A549 (cell line): ENCODE results near the gene PTPRG. TPM values are rescaled to one million over a fixed set of nuclear protein-coding genes. Genes with fewer than 3 reads are reported as not detected.

Source experiments
- ATAC-seq, 2 experiments: fragments of 200-7000 bp in 1 of 2; fragments of >200 bp in 1 of 2; cut with Nextera tagmentation in 1 of 2; cut with Tn5 transposase in 1 of 2; 3 replicates each; pipeline versions ENCODE4 v1.8.0 to v1.9.1; 2018 to 2020; ENCODE audit warnings: mild to moderate bottlenecking in 1 of 2, moderate library complexity in 1 of 2
- CTCF ChIA-PET: fragments of 300-600 bp; sonication (Branson Sonifier 250); formaldehyde crosslinking; extraction: SDS; loops from one replicate; lab custom pipeline; 2021; ENCODE audit warnings: antibody characterized with exemption, inconsistent platforms; lab: Yijun Ruan, JAX
- POLR2A ChIA-PET: fragments of 350-600 bp; formaldehyde crosslinking; extraction: SDS; loops from one replicate; lab custom pipeline; 2021; ENCODE audit warnings: antibody characterized with exemption, inconsistent platforms; lab: Yijun Ruan, JAX
- DNase-seq, 2 experiments: peaks; one replicate each; pipeline versions ENCODE4 v3.0.0 to v3.0.0-alpha.2; 2011 to 2016; ENCODE audit warnings: low read depth in 1 of 2, low spot score in 1 of 2
- FAIRE-seq: peaks from 2 replicates; lab custom pipeline; 2011; peaks lifted over from hg19 to GRCh38; lab: Jason Lieb, UNC
- H3K27ac ChIP-seq, 2 experiments: fragments of >200 bp; sonication (Bioruptor Twin); formaldehyde crosslinking; 3 replicates each; pipeline ENCODE4 v1.5.1; 2016 to 2017
- H3K4me1 ChIP-seq: fragments of >200 bp; sonication (Bioruptor Twin); formaldehyde crosslinking; 3 replicates; pipeline ENCODE4 v1.6.1; 2016
- H3K4me2 ChIP-seq: fragments of >200 bp; sonication (Bioruptor Twin); formaldehyde crosslinking; 3 replicates; pipeline ENCODE4 v1.6.1; 2016
- H3K4me3 ChIP-seq: fragments of >200 bp; sonication (Bioruptor Twin); formaldehyde crosslinking; 3 replicates; pipeline ENCODE4 v1.5.1; 2016
- H3K9me3 ChIP-seq: fragments of >200 bp; sonication (Bioruptor Twin); formaldehyde crosslinking; 3 replicates; pipeline ENCODE4 v1.6.1; 2016
- BHLHE40 ChIP-seq: IDR thresholded peaks from 2 replicates; pipeline ENCODE4 v1.6.1; 2012; ENCODE audit warnings: low read depth, low read length, inconsistent platforms
- CBX2 ChIP-seq: fragments of 200-600 bp; sonication (generic); IDR thresholded peaks from 2 replicates; pipeline ENCODE4 v1.6.1; 2016; ENCODE audit warnings: low read depth, mild to moderate bottlenecking, borderline replicate concordance
- ESRRA ChIP-seq: fragments of 150-350 bp; IDR thresholded peaks from 2 replicates; pipeline ENCODE4 v1.6.1; 2014; ENCODE audit warnings: mild to moderate bottlenecking, low read length, borderline replicate concordance
- HDAC2 ChIP-seq: fragments of 200-600 bp; sonication (generic); IDR thresholded peaks from 2 replicates; pipeline ENCODE4 v1.6.1; 2016
- HOXA7 ChIP-seq: fragments of 250-450 bp; sonication (Bioruptor Pico); IDR thresholded peaks from 2 replicates; pipeline ENCODE4 v1.5.0; 2020; ENCODE audit warnings: mild to moderate bottlenecking, moderate library complexity
- HOXB13 ChIP-seq: fragments of 250-450 bp; sonication (Bioruptor Pico); IDR thresholded peaks from 2 replicates; pipeline ENCODE4 v1.5.0; 2020; ENCODE audit warnings: low read depth, mild to moderate bottlenecking, moderate library complexity
- JUN ChIP-seq, 2 experiments: fragments of >200 bp; sonication (Bioruptor Twin); formaldehyde crosslinking; IDR thresholded peaks; 2 replicates in 1 of 2; 3 replicates in 1 of 2; pipeline ENCODE4 v1.6.1; 2016 to 2017
- RCOR1 ChIP-seq: fragments of 150-350 bp; IDR thresholded peaks from 2 replicates; pipeline ENCODE4 v1.6.1; 2014; ENCODE audit warnings: antibody characterized with exemption, low read length, low read depth
- ZFP36 ChIP-seq: fragments of 450-650 bp; IDR thresholded peaks from 2 replicates; pipeline ENCODE4 v1.6.1; 2014; ENCODE audit warnings: borderline replicate concordance; ENCODE audit not compliant: partially characterized antibody
- WGBS: methylation state at CpG from one replicate; pipeline ENCODE4 v1.1.6; 2017; ENCODE audit errors: missing lambda C conversion rate; 5-methylcytosine and 5-hydroxymethylcytosine counted together
- polyA plus RNA-seq, 4 experiments: library from polyadenylated mRNA; depleted of rRNA in 3 of 4; stranded (reverse); fragments of >200 nt; fragmentation: RNase III in 1 of 4; extraction: RNeasy Plus Mini Kit Qiagen cat#74134 plus additional on column Dnase treatment in 1 of 4; gene quantifications; 2 replicates in 3 of 4; 3 replicates in 1 of 4; pipeline ENCODE4 v1.2.3, GENCODE V29; 2011 to 2017
- TF ChIP-seq, protein P1 (sequence below): fragments of 250-450 bp; sonication (Bioruptor Pico); IDR thresholded peaks from 2 replicates; pipeline ENCODE4 v1.5.0; 2021; ENCODE audit warnings: mild to moderate bottlenecking, moderate library complexity, borderline replicate concordance
- TF ChIP-seq, protein P2 (sequence below): fragments of 200-600 bp; sonication (generic); IDR thresholded peaks from 2 replicates; pipeline ENCODE4 v1.6.1; 2016; ENCODE audit warnings: antibody characterized with exemption, mild to moderate bottlenecking, moderate library complexity
- TF ChIP-seq, protein P3 (sequence below): fragments of >200 bp; sonication (Bioruptor Twin); formaldehyde crosslinking; IDR thresholded peaks from 3 replicates; pipeline ENCODE4 v1.6.1; 2016
- TF ChIP-seq, protein P4 (sequence below): IDR thresholded peaks from 2 replicates; pipeline ENCODE4 v1.6.1; 2012

Gene PTPRG
- polyA plus RNA-seq, 2 of the 4 experiments (the other 2 are of a cell fraction), result 4.5 to 4.8 TPM

DNA sequence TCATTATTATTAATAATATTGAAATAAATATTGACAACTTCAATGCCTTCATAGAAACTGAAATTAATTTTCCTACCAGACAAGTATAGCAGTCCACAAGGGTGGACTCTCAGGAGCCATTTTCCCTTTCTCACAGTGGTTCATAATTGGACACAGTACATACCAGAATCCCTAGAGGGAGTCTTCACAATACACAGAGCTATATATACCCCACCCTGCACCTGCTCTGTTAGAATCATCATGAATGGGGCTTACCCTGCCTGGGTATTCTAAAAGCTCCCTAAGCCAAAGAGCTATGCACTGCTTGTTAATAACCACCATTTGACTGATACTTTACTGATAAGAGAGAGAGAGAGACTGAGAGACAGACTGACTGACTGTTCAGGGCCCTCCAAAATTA lies 677.1 kb downstream of the PTPRG start:
- ATAC-seq (no peak), FAIRE-seq (no peak)
- POLR2A ChIA-PET, result no interaction called here

DNA sequence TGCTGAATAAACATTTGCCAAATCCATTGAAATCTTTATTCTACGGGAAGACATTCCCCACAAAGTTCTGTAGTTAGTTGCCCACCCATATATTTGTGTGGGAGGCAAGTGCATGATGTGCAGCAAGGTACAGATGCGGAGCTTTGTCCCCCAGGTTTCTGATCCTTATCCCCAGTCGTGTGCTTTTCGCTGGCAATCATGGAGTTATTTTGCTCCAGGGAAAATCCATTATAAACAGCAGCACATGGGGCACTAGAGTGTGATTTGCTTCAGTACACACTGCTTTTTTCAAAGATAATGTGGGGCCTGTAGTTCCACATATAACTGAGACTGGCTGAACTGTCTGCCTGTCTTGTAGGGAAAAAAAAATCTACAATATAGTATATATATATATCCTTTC lies 679.9 kb downstream of the PTPRG start:
- DNase-seq, result no peak
- WGBS, result 40% methylated on average over 4 of the region's 4 CpGs
- H3K4me2 ChIP-seq, result no peak overlapping the region
- no peaks in the 10 kb centered on the region for H3K4me1 ChIP-seq
- TF ChIP-seq CBX2 (no peak), ESRRA (no peak), ZFP36 (no peak), HOXA7 (CRISPR knock-in tag) (no peak), BHLHE40 (no peak)
- TF ChIP-seq, protein P1, sequence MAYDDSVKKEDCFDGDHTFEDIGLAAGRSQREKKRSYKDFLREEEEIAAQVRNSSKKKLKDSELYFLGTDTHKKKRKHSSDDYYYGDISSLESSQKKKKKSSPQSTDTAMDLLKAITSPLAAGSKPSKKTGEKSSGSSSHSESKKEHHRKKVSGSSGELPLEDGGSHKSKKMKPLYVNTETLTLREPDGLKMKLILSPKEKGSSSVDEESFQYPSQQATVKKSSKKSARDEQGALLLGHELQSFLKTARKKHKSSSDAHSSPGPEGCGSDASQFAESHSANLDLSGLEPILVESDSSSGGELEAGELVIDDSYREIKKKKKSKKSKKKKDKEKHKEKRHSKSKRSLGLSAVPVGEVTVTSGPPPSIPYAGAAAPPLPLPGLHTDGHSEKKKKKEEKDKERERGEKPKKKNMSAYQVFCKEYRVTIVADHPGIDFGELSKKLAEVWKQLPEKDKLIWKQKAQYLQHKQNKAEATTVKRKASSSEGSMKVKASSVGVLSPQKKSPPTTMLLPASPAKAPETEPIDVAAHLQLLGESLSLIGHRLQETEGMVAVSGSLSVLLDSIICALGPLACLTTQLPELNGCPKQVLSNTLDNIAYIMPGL (CRISPR knock-in tag), result no peak
- TF ChIP-seq, protein P2, sequence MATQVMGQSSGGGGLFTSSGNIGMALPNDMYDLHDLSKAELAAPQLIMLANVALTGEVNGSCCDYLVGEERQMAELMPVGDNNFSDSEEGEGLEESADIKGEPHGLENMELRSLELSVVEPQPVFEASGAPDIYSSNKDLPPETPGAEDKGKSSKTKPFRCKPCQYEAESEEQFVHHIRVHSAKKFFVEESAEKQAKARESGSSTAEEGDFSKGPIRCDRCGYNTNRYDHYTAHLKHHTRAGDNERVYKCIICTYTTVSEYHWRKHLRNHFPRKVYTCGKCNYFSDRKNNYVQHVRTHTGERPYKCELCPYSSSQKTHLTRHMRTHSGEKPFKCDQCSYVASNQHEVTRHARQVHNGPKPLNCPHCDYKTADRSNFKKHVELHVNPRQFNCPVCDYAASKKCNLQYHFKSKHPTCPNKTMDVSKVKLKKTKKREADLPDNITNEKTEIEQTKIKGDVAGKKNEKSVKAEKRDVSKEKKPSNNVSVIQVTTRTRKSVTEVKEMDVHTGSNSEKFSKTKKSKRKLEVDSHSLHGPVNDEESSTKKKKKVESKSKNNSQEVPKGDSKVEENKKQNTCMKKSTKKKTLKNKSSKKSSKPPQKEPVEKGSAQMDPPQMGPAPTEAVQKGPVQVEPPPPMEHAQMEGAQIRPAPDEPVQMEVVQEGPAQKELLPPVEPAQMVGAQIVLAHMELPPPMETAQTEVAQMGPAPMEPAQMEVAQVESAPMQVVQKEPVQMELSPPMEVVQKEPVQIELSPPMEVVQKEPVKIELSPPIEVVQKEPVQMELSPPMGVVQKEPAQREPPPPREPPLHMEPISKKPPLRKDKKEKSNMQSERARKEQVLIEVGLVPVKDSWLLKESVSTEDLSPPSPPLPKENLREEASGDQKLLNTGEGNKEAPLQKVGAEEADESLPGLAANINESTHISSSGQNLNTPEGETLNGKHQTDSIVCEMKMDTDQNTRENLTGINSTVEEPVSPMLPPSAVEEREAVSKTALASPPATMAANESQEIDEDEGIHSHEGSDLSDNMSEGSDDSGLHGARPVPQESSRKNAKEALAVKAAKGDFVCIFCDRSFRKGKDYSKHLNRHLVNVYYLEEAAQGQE, result no peak
- TF ChIP-seq, protein P3, sequence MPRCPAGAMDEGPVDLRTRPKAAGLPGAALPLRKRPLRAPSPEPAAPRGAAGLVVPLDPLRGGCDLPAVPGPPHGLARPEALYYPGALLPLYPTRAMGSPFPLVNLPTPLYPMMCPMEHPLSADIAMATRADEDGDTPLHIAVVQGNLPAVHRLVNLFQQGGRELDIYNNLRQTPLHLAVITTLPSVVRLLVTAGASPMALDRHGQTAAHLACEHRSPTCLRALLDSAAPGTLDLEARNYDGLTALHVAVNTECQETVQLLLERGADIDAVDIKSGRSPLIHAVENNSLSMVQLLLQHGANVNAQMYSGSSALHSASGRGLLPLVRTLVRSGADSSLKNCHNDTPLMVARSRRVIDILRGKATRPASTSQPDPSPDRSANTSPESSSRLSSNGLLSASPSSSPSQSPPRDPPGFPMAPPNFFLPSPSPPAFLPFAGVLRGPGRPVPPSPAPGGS, result no peak
- TF ChIP-seq, all 56 proteins: peak for 0
- ChIA-PET CTCF (no interaction called here), POLR2A (no interaction called here)
- H3K27ac ChIP-seq, result no peak overlapping the region
- no peaks in the 10 kb centered on the region for H3K9me3 ChIP-seq
- FAIRE-seq (no peak), ATAC-seq (no peak)
- H3K4me3 ChIP-seq, result no peak overlapping the region

More for the DNA sequence above, 677.1 kb downstream of the PTPRG start:
- Histone ChIP-seq H3K4me2 (no peak overlapping the region), H3K27ac (no peak overlapping the region), H3K4me1 (no peaks in the 10 kb centered on the region), H3K4me3 (no peak overlapping the region), H3K9me3 (no peaks in the 10 kb centered on the region)
- TF ChIP-seq, protein P4, sequence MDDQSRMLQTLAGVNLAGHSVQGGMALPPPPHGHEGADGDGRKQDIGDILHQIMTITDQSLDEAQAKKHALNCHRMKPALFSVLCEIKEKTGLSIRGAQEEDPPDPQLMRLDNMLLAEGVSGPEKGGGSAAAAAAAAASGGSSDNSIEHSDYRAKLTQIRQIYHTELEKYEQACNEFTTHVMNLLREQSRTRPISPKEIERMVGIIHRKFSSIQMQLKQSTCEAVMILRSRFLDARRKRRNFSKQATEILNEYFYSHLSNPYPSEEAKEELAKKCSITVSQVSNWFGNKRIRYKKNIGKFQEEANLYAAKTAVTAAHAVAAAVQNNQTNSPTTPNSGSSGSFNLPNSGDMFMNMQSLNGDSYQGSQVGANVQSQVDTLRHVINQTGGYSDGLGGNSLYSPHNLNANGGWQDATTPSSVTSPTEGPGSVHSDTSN, result no peak
- TF ChIP-seq, protein P3, result no peak
- TF ChIP-seq JUN (IDR thresholded peaks at IDR 0.05) (no peak), HDAC2 (no peak), RCOR1 (no peak), HOXB13 (CRISPR knock-in tag) (no peak)
- CTCF ChIA-PET, result no interaction called here
- DNase-seq, result no peak
